AML-193 (cell line): ENCODE measurements around the gene MAFF.
"Not testable (repeated sequence)": the region's sequence is repeated elsewhere in the genome, so short reads cannot be mapped to it uniquely, and the experiment has no call there.

ENCODE experiments used
- DNase-seq, 2 experiments: peaks; one replicate each; lab custom pipeline; 2025; lab: John Stamatoyannopoulos, UW

MAFF gene

DNA sequence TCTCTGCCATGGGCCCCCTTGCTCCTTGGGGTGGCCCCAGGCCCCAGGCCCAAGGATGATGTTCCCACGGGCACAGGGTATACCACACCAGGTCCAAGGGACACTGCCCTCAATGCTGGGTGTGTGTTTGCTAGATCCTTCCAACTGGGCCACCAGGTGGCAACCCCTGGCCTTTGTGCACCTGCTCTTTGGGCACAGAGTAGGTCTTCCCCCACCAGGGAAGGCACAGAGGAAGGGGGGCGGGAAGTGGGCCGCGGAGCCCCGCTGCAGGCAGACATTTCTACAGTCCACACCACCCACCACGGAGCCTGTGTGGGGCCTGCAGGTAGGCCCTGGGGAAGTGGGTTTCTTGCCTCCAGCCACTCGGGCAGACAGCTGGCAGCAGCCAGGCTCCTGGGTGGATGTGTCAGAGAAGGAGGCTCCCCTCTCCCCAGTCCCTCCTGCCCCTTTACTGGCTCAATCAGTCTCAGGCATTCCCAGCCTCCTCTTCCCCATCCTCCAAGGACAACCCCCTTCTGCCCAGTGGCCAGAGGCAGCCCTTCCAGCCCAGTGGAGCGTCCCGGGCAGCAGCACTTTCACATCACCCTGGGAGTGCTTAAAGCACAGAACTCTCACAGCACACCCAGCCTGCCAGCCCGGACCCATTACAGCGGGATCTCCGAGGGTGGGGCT lies 21.6 kb downstream of the MAFF start:
- DNase-seq: no peak

DNA sequence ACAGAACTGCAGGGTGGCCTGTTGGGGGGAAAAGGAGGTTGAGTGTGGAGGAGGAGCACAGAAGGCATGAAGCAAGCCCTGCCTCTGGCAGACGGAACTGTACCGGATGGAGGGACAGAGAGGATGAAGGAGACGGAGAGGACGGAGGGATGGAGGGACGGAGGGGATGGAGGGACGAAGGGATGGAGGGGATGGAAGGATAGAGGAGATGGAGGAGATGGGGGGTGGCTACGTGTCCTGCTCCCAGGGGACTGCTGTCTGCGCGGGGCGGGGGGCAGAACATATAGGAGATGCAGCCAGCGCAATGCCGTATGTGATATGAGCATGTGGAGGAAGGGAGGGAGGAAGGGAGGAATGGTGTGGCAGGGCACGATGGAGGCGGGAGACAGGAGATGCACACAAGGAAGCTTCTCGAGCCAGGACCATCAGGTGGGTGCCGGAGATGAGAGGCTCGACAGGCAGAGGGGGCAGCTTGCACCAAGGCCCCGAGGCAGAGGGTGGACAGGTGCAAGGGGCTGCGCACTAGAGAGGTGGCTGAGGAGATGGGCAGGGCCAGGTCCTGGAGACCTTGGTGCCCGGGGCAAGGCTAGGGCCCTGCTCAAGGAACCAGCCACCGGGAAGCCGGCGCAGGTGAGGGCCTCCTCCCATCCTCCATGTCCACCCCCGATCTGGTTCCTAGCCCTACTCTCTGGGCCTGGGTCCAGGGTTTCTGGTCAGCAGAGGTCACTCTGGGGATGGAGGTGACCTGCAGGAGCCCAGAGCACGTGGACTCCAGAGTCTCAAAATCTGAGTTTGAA lies 25.3 kb downstream of the MAFF start:
- no peak for DNase-seq

DNA sequence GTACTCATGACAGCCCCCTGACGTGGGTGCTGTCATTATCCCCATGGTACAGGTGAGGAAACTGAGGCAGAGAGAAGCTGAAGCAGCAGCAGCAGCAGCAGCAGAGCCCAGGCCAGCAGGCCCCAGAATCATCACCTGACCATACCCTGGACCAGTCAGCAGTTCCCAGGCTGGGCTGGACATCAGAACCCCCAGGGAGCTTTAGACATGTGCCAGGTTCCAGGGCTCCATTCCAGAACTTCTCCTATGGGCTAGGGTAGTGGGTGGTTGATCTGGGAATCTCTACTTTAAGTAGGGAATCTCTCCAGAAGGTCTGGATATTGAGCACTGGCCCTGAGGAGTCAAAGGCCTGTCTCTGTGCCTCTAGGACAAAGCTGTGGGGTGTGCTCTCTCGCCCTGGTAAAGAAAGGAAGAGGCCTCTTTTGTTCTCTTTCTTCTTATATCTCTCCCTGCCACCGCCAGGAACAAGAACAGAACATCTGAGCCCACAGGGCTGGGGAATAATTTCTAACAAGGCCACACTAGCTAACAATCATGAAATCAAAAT lies 26.6 kb downstream of the MAFF start:
- no peak for DNase-seq

DNA sequence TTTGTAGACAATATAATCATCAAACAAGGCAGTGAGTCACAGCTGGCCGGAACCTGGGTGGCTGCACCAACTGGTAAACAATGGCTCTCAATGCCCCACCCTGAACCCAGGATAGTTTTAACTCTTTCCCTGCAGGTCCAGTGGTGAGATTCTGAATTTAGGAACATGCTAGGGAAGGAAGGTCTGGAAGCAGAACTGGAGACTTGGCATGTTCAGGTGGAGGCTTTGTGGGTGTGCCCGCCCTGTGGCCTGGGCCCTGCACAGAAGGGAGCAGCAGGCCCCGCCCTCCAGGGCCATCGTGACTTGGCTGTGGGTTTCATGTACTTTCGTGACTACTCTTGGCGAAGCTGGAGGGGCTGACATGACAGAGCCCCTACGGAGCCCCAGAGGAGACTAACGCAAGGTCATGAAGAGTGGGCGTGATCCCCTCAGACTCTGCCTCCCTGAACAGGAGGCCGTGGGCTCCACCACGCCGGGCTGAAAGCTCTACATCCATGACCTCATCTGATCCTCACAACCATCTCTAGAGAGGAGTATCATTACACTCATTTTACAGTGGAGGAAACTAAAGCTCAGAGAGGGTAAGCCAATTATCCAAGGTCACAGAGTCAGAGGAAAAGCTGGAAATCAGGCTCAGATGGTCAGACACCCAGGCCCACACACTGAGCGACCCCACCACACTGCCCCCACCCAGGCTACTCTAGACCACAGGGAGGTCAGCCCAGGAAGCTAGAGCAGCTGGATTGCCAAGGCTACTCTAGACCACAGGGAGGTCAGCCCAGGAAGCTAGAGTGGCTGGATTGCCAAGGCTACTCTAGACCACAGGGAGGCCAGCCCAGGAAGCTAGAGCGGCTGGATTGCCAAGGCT lies 27.3 kb downstream of the MAFF start:
- no peak for DNase-seq

DNA sequence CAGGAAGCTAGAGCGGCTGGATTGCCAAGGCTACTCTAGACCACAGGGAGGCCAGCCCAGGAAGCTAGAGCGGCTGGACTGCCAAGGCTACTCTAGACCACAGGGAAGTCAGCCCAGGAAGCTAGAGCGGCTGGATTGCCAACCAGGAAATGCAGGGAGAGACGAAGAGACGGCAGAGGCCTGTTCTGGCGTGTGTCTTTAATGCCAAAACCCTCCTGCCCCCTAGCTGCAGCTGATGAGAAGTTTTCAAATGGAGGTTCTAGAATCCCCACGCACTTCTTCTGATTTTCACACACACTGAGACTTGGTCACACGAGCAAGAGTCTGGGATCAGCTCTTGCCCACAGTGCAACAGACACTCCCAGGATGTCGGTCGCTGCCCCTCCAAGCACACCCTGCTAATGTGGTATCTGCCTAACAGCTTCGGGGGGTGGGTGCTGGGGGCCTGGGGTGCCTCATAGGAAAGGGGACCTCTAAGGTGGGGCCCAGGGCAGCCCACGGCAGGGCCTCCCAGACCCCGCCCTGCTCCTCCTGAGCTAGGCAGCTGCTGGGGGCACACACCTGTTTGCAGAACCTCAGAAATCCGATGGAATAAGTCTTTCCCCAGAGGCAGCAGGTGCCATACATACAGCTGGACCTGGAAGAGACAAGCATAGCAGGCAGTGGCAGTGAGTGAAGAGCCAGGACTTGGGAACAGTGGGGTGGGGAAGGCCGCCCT lies 28.5 kb downstream of the MAFF start:
- DNase-seq: no peak

DNA sequence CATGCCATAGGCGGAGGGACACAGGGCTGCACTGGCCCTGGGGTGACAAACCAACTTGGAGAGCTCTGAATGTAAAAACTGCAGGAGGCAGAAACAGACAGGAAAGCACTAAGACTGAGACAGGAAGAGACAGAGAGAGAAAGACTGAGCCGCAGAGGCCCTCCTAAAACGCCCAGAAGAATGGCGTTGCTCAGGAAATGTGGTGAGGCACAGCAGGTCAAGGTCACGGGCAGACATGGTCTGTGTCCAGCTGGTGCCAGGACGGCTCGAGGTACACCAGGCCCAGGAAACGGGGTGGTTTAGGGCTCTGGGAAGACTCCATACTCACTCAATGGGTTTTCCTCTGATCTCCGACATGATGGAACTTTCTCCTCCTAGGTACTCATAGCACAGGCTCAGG lies 29.1 kb downstream of the MAFF start:
- no peak for DNase-seq

DNA sequence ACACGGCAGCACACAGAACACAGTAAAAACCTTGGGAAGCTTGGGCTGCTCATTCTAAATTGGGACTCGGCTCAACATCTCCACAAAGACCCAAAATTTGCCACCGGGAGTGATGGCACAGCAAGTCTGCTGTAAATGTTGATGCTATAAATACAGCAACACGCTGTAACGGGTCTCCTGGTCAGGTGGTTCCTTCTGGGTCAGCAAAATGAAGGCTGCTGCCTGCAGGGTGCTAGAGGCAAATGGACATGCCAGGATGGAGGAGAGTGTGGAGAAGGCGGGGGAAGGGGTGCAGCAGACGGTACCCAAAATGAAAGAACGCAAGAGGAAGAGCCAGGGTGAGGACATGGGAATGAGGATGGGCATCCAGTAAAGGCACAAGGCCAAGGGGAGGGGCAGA lies 30.4 kb downstream of the MAFF start:
- no peak for DNase-seq

DNA sequence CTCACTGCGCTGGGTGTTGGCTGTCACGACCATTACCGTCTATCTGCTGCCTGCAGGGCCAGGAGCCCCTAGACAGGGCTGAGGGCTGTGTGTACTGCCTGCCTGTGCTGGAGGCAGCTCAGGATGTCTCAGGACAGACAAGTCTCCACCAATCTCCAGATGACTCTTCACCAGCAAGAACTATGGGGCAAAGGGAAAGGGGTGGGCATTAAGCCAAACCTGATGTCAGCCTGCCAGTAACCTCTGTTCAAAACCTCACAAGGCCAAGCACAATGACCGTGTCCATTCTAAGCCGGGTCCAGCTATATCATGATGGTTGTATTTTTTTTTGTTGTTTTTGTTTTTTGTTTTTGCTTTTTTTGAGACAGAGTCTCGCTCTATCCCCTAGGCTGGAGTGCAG lies 31.6 kb downstream of the MAFF start:
- DNase-seq: no peak

DNA sequence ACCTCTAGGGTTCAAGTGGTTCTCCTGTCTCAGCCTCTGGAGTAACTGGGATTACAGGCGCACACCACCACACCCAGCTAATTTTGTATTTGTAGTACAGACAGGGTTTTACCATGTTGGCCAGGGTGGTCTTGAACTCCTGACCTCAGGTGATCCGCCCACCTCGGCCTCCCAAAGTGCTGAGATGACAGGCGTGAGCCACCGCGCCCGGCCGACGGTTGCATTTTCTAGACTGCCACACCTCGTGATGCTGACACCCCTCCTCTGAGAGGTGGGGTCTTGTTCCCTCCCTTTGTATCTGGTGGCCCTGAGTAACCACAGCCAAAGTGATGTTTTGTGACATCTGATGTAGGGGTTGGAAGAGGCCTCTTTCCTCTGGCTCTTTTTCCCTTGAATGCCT lies 32.1 kb downstream of the MAFF start:
- DNase-seq: not testable (repeated sequence)

DNA sequence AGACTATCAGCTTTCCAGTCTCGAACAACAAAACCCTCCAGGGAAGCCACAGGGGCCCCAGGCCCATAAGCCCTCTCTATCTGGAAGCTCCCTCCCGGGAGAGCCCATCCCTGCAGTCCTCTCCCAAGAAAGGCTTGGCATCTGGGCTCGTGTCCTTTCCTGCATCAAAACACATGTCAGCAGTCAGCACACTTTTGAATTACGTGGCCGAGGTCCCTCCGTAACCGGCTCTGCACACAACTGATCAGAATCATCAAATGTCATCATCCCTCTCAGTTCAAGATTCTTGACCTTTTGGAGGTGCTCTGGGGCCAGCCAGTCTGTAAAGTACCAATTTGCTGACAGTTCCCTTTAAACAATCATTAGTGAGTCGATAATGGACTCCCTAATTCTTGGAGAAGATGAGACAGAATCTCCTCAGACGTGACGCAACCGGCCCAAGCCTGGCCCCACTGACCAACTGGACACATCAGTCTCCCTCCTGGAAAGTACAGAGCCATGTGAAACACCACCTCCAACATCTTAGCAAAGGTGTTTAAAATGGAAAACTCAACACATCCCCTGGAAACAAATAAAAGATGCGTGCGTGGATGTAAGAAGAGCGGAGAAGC lies 33.6 kb downstream of the MAFF start:
- DNase-seq: no peak

DNA sequence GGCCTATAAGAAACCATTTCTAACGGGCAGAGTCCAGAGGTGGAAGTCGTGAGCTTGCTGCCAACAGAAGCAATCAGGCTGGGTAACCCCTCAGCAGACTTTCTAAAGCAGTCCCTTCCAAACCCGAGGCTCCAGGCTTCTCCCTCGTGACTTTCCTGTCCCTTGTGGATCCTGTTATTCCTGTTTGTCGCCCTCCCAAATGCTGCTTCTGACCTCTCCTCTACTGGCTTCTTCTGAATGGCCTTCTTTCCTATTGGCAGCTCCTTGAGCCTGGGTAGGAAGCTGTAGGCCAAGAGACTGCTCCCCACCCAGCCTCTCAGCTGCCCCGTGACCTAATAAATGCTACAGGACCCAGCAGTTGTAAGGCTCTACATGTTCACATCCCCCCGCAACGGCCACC lies 35.0 kb downstream of the MAFF start:
- DNase-seq: no peak

DNA sequence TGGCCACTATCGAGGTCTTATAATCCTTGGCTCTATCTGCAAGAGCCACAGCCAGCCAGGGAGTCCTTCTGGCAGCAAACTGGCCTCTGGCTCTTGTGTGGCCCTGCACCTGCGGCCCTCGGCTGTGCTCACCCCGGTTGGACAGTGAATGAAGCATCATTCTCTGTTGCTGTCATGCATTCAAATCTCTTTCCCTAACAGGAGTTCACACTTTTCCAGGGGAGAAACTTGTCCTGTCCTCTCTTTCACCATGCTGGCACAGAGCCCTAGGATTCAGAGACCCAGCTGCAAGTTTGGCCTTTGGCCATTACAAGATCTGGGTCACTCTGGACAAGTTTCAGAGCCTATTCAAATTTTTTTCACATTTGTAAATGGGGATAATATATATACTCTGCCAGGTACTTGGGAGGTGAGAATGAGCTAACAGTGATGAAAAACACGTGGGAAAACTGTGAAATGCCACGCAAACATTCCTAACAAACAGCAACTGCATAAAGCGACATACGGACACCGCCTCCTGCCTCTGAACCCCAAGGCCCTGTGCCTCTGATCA lies 36.8 kb downstream of the MAFF start:
- DNase-seq: no peak

DNA sequence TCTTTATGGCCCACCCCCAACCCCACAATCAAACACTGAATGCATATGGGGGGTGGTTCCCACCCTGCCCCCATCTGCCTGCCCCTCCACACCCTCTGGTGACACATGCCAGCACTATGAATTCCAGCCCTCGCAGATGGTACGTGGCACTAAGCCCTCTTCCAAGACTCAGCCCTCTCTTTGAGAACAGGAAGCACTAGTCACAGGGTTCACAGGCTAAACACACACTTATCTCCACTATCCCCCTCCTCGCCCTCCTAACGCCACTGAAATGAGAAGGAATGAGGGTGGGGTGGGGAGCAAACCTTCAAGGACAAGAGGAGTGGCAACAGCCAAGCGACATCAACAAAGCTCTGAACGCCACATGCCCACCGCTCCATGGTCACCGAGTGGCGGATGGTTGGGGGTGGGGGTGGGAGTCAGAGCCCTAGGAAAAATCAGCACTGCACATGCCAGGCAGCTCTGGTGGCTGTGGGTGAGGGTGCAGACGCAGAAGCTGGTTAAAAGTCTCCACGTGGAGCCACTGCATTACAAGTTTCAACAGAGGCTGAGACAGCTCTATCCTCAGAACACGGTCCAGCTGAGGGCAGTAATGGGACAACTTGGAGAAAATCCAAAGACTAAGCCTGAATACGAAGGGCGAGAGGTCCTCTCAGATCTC lies 37.4 kb downstream of the MAFF start:
- no peak for DNase-seq

DNA sequence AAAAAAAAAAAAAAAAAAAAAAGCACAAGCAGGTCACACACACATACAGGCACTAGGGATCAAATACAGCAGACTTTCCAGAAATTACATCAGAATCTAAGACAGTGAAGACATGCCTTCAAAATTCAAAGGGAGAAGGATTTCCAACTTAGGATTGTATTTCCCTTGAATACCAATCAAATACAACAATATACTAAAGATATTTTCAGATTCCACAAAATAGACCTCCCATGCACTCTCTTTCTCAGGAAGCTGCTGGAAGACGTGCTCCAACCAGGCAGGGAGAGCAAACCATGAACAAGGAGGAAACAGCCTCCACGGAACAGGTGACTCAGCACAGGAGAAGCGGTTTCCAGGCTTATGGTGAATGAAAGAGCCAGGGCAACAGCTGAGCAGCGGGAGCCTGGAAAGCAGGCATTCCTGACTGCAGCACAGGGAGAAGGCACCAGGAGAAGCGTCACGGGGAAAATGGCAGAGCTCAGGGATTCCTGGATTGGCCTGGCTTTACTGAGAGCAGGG lies 39.0 kb downstream of the MAFF start:
- no peak for DNase-seq

DNA sequence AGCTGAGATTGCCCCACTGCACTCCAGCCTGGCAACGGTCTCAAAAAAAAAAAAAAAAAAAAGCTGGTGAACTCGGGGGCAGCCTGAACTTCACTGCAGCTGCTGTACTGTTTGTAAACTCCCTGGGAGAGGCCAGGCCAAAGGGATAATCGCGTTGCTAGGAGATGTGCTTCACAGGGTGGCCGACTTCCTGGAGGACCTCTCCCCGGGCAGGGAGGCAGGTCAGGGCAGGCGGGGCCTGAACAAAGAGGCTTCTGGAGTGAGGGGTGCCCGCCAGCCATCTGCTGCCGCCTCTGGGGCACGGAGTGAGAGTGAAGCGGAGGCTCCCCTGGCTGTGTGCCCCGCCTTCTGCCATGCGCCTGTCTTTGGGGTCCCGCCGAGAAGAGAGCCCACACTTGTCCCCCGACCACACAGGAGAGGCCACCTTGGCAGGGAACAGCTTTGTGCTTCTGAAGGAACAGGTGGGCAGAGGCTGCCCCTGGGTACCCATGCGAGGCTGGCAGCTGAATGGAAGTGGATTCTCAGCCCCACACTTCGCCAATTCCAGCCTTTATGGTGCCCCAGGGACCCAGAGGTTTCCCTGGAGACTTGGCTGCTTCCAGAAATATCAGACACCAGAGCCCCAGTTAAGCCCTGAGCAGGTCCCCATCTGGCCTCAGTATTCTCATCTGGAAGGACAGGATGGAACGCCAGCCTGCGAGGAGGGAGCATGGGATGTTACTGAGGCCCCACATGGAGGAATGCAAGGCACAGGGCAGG lies 41.4 kb downstream of the MAFF start:
- no peak for DNase-seq

DNA sequence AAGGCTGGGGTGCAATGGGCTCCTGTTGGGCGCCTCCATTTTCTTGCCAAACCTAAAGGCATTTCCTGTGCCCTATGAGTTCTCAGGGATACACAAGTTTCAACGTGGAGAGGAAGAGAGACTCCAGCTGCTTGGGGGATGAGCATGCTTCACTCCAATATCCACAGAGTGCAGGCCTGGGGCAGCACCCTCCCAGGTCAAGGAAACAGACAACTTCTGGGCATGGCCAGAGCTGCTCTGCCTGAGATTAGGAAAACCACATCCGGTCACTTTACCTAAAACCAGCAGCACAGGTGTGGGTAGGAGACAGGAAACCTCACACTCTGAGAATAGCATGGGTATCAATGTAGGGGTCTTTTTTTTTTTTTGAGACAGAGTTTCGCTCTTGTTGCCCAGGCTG lies 42.3 kb downstream of the MAFF start:
- no peak for DNase-seq

DNA sequence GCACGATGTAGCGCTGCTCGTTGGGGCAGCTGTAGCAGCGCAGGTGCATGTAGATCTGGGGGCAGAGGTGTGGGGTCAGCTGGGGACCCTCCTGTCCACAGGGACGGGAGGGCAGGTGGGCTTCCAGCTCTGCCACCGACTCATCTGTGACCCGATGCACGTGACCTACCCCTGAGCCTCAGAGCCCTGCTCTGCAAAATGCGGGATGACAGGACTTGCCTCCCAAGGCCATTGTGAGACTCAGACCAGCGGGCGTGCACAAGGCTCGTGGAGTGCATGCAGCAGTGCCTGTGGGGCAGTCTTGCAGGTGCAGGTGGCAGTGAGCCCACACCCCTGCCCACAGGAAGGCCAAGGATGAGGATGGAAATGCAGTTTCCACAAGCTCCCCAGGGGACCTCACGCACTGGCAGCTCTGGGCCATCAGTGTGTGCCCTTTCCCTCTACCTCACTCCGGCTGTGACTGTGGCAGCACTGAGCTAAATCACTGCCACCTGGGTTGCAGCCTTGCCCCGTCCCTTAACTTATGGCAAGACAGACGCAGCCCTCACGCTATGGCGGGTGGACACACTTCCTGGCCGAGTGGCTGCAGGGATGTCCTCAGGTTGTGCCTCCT lies 44.4 kb downstream of the MAFF start:
- no peak for DNase-seq

DNA sequence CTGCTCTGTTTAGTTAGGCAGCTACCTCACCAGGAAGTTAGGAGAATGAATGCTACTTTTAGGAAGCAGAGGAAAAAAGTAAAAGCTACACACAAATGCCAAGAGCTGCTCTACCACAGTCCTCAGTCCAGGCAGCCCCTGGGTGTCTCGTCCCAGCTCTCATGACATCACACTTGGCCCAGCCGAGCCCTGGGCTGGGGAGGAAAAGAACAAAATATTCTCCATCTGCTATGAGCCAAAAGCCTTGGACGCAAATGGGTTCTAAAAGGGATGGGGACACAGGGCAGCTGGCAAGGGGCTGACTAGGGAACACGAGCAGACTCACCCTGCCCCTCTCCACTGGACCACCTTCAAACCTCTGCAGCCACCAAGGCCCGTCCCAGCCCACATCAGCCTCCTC lies 44.9 kb downstream of the MAFF start:
- no peak for DNase-seq

DNA sequence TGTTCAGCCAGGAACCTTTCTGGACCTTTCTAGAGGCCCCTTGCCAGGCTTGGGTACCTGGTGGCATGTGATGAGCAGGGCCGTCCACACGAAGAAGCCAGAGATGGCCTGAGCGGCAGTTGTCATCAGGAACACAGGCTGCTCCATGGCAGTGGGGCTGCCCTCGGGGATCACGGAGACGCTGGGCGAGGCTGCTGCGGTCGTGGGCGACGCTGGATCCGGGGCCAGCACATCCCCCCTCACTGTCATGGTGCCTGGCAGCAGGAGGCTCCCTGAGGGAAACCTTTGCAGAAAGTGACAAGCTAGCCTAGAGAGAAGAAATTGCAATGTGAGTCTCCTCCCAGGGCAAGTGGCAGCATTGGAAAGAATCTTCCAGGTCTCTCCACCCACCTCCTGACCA lies 45.9 kb downstream of the MAFF start:
- DNase-seq: no peak
